HepG2 (cell line): Measurements from ENCODE around the gene TCF7L2. TPM values are rescaled to one million over a fixed set of nuclear protein-coding genes. Genes with fewer than 3 reads are reported as not detected.
A peak's percentile ranks its signal among the peaks of the same experiment; 100 is the strongest.

Experiments
- EED ChIP-seq: sonication (generic); formaldehyde crosslinking; IDR thresholded peaks from 2 replicates; pipeline ENCODE4 v1.5.0; 2020; ENCODE audit warnings: mild to moderate bottlenecking, missing genetic modification reagents
- FLYWCH1 ChIP-seq: sonication (generic); formaldehyde crosslinking; IDR thresholded peaks from 2 replicates; pipeline ENCODE4 v1.8.1; 2023; ENCODE audit warnings: mild to moderate bottlenecking, missing genetic modification reagents
- GABPB1 ChIP-seq: IDR thresholded peaks from 2 replicates; pipeline ENCODE4 v1.6.1; 2016; ENCODE audit warnings: mild to moderate bottlenecking, missing genetic modification reagents, moderate library complexity, missing compliant biosample characterization
- HNF4A ChIP-seq: sonication (generic); formaldehyde crosslinking; IDR thresholded peaks from 2 replicates; pipeline ENCODE4 v1.4.0; 2020; ENCODE audit warnings: missing genetic modification reagents
- HOMEZ ChIP-seq: IDR thresholded peaks from 2 replicates; pipeline ENCODE4 v1.6.1; 2016; ENCODE audit warnings: low read depth
- HOXA7 ChIP-seq: sonication (generic); formaldehyde crosslinking; IDR thresholded peaks from 2 replicates; pipeline ENCODE4 v1.8.1; 2022; ENCODE audit warnings: mild to moderate bottlenecking, missing genetic modification reagents, moderate library complexity
- KLF15 ChIP-seq: sonication (generic); formaldehyde crosslinking; IDR thresholded peaks from 2 replicates; pipeline ENCODE4 v1.8.1; 2023; ENCODE audit warnings: borderline replicate concordance, mild to moderate bottlenecking, inconsistent platforms, missing genetic modification reagents, mixed read lengths
- PAX8 ChIP-seq: sonication (generic); formaldehyde crosslinking; IDR thresholded peaks from 2 replicates; pipeline ENCODE4 v1.8.0; 2022; ENCODE audit warnings: mild to moderate bottlenecking, missing genetic modification reagents, borderline replicate concordance
- PITX1 ChIP-seq: sonication (generic); formaldehyde crosslinking; IDR thresholded peaks from 2 replicates; pipeline ENCODE4 v1.5.1; 2020; ENCODE audit warnings: mild to moderate bottlenecking, missing genetic modification reagents
- RARA ChIP-seq: IDR thresholded peaks from 2 replicates; pipeline ENCODE4 v1.6.1; 2016; ENCODE audit warnings: missing genetic modification reagents, missing compliant biosample characterization
- RFX3 ChIP-seq: IDR thresholded peaks from 2 replicates; pipeline ENCODE4 v1.6.1; 2016; ENCODE audit warnings: missing biosample characterization, missing genetic modification reagents
- SNAI1 ChIP-seq: sonication (generic); formaldehyde crosslinking; IDR thresholded peaks from 2 replicates; pipeline ENCODE4 v1.5.0; 2020; ENCODE audit warnings: mild to moderate bottlenecking, missing genetic modification reagents, borderline replicate concordance
- SNAPC4 ChIP-seq: sonication (generic); formaldehyde crosslinking; IDR thresholded peaks from 2 replicates; pipeline ENCODE4 v1.4.0; 2020; ENCODE audit warnings: mild to moderate bottlenecking, missing genetic modification reagents
- SP1 ChIP-seq, 2 experiments: fragments of 450-650 bp in 1 of 2; sonication (generic) in 1 of 2; formaldehyde crosslinking in 1 of 2; IDR thresholded peaks; 2 replicates each; pipeline versions ENCODE4 v1.4.0 to v1.6.1; 2016 to 2020; ENCODE audit warnings: missing genetic modification reagents in 1 of 2
- TAF1 ChIP-seq: sonication (generic); formaldehyde crosslinking; IDR thresholded peaks from 2 replicates; pipeline ENCODE4 v1.4.0; 2020; ENCODE audit warnings: missing genetic modification reagents
- ZFP41 ChIP-seq: sonication (generic); formaldehyde crosslinking; IDR thresholded peaks from 2 replicates; pipeline ENCODE4 v1.4.0; 2020; ENCODE audit warnings: mild to moderate bottlenecking, missing genetic modification reagents, borderline replicate concordance
- ZNF207 ChIP-seq: fragments of 450-650 bp; IDR thresholded peaks from 2 replicates; pipeline ENCODE4 v1.6.1; 2016; ENCODE audit warnings: antibody characterized with exemption, borderline replicate concordance
- ZNF430 ChIP-seq: sonication (generic); formaldehyde crosslinking; IDR thresholded peaks from 2 replicates; pipeline ENCODE4 v1.9.0; 2021; ENCODE audit warnings: mild to moderate bottlenecking, missing genetic modification reagents
- ZNF496 ChIP-seq: sonication (generic); formaldehyde crosslinking; IDR thresholded peaks from 2 replicates; pipeline ENCODE4 v1.8.1; 2023; ENCODE audit warnings: mild to moderate bottlenecking, moderate library complexity, missing genetic modification reagents; ENCODE audit not compliant: insufficient replicate concordance
- ZNF501 ChIP-seq: sonication (generic); formaldehyde crosslinking; IDR thresholded peaks from 2 replicates; pipeline ENCODE4 v1.5.1; 2020; ENCODE audit warnings: mild to moderate bottlenecking, moderate library complexity, missing genetic modification reagents
- ZNF564 ChIP-seq: sonication (generic); formaldehyde crosslinking; IDR thresholded peaks from 2 replicates; pipeline ENCODE4 v1.8.1; 2023; ENCODE audit warnings: mild to moderate bottlenecking, missing genetic modification reagents
- ZNF784 ChIP-seq: sonication (generic); formaldehyde crosslinking; IDR thresholded peaks from 2 replicates; pipeline ENCODE4 v1.5.1; 2020; ENCODE audit warnings: missing genetic modification reagents, mild to moderate bottlenecking, borderline replicate concordance
- ZNF891 ChIP-seq: sonication (generic); formaldehyde crosslinking; IDR thresholded peaks from 2 replicates; pipeline ENCODE4 v1.5.0; 2020; ENCODE audit warnings: mild to moderate bottlenecking, missing genetic modification reagents
- polyA plus RNA-seq, 8 experiments: library from polyadenylated mRNA; depleted of rRNA in 3 of 8; stranded (reverse) in 7 of 8; unstranded in 1 of 8; fragments of >200 nt; fragmentation: Illumina TruSeq in 4 of 8; extraction: Trizol in 4 of 8; gene quantifications; 2 replicates each; pipeline versions ENCODE4 v1.2.1 to v1.2.3, GENCODE V29; 2011 to 2016; ENCODE audit warnings: low read depth in 4 of 8, missing spikeins in 1 of 8, mixed read lengths in 1 of 8; ENCODE audit not compliant: insufficient read depth in 1 of 8
- total RNA-seq, 5 experiments: library from RNA; depleted of rRNA; stranded (reverse); fragments of >200 nt; fragmentation: Illumina TruSeq; extraction: Trizol; gene quantifications; 2 replicates each; pipeline ENCODE4 v1.2.3, GENCODE V29; 2016; ENCODE audit warnings: low read depth in 1 of 5

TCF7L2 gene
- total and polyA plus RNA-seq, 2 of the 13 experiments (the other 11 are each of a cell fraction or from before 2014, with no cell fraction given) = 3.9 to 13.7 TPM

GRCh38 chr10:113093188-113094113 lies 143.4 kb downstream of the TCF7L2 start (continued):
- TF ChIP-seq ZFP41 (CRISPR knock-in tag) (no peak), ZNF496 (CRISPR knock-in tag) (no peak), KLF15 (no peak), ZNF784 (CRISPR knock-in tag) (no peak), HNF4A (CRISPR knock-in tag) (no peak; the same call in 1 of the 2 replicates), TAF1 (CRISPR knock-in tag) (no peak), RARA (CRISPR knock-in tag) (peak; percentile 77; the same call in 1 of the 2 replicates), HOXA7 (CRISPR knock-in tag) (no peak), GABPB1 (CRISPR knock-in tag) (no peak), EED (no peak), SP1 (IDR thresholded peaks at IDR 0.05) (no peak), SP1 (CRISPR knock-in tag; IDR thresholded peaks at IDR 0.05) (no peak), RFX3 (CRISPR knock-in tag) (no peak), ZNF564 (no peak), ZNF207 (no peak), ZNF501 (CRISPR knock-in tag) (no peak), ZNF430 (no peak), PITX1 (CRISPR knock-in tag) (peak; percentile 74), FLYWCH1 (CRISPR knock-in tag) (no peak), SNAI1 (CRISPR knock-in tag) (no peak), ZNF891 (CRISPR knock-in tag) (no peak), PAX8 (CRISPR knock-in tag) (no peak), SNAPC4 (CRISPR knock-in tag) (no peak), HOMEZ (CRISPR knock-in tag) (peak; percentile 31; the same call in 1 of the 2 replicates)
